Adipocyte (in vitro differentiated cells): ENCODE results near the gene KDM4F.
"Not testable (repeated sequence)": the region's sequence is repeated elsewhere in the genome, so short reads cannot be mapped to it uniquely, and the experiment has no call there.

Experiments
- DNase-seq: peaks from one replicate; pipeline ENCODE4 v3.0.0-alpha.2; 2015; ENCODE audit warnings: low read depth
- H3K27me3 ChIP-seq: replicated peaks from 2 replicates; pipeline ENCODE4 v1.7.0; 2013; ENCODE audit warnings: mild to moderate bottlenecking, low read length, moderate library complexity; ENCODE audit not compliant: control insufficient read depth, insufficient read depth
- H3K36me3 ChIP-seq: 2 replicates; pipeline ENCODE4 v1.7.0; 2013; ENCODE audit warnings: low read length, mild to moderate bottlenecking, moderate library complexity; ENCODE audit not compliant: control insufficient read depth, insufficient read depth, severe bottlenecking
- H3K4me1 ChIP-seq: 2 replicates; pipeline ENCODE4 v1.7.0; 2013; ENCODE audit warnings: mild to moderate bottlenecking, low read length, moderate library complexity; ENCODE audit not compliant: control insufficient read depth, insufficient read depth
- H3K4me3 ChIP-seq: 2 replicates; pipeline ENCODE4 v1.7.0; 2013; ENCODE audit warnings: mild to moderate bottlenecking, low read length, moderate library complexity
- H3K9ac ChIP-seq: 2 replicates; pipeline ENCODE4 v1.7.0; 2013; ENCODE audit warnings: mild to moderate bottlenecking, low read length, moderate library complexity
- H3K9me3 ChIP-seq: 2 replicates; pipeline ENCODE4 v1.7.0; 2013; ENCODE audit warnings: mild to moderate bottlenecking, low read length, moderate library complexity; ENCODE audit not compliant: control insufficient read depth

KDM4F gene

GRCh38 chr11:95037356-95038035 lies 11.7 kb upstream of the KDM4F start:
- H3K36me3 ChIP-seq, H3K4me1 ChIP-seq, H3K9ac ChIP-seq, DNase-seq, H3K9me3 ChIP-seq: not testable (repeated sequence)
- Histone ChIP-seq H3K4me3 (peak overlapping the region; percentile 58), H3K27me3 (peaks cover 13% of the 10 kb centered on the region)

- H3K4me3 ChIP-seq, result no peak overlapping the region
- no peak for DNase-seq
- H3K9me3 ChIP-seq, result no peaks in the 10 kb centered on the region
- no peak overlapping the region for H3K9ac ChIP-seq
- H3K27me3 ChIP-seq, result peaks cover 44% of the 10 kb centered on the region
- H3K36me3 ChIP-seq, result no peaks in the 10 kb centered on the region
- no peaks in the 10 kb centered on the region for H3K4me1 ChIP-seq
These were observed 7.0 kb upstream of the KDM4F start for GRCh38 chr11:95042239-95042638.

- Histone ChIP-seq H3K4me1 (no peaks in the 10 kb centered on the region), H3K27me3 (peaks cover 44% of the 10 kb centered on the region), H3K9me3 (no peaks in the 10 kb centered on the region), H3K4me3 (no peak overlapping the region), H3K9ac (no peak overlapping the region), H3K36me3 (no peaks in the 10 kb centered on the region)
- DNase-seq, result no peak
These were observed 6.3 kb upstream of the KDM4F start for GRCh38 chr11:95042906-95043305.

- Histone ChIP-seq H3K4me3 (no peak overlapping the region), H3K9ac (no peak overlapping the region), H3K36me3 (no peaks in the 10 kb centered on the region), H3K4me1 (no peaks in the 10 kb centered on the region), H3K27me3 (peaks cover 44% of the 10 kb centered on the region), H3K9me3 (no peaks in the 10 kb centered on the region)
- no peak for DNase-seq
These were observed 5.2 kb upstream of the KDM4F start for GRCh38 chr11:95044010-95044409.

- Histone ChIP-seq H3K9ac (no peak overlapping the region), H3K4me3 (no peak overlapping the region), H3K9me3 (no peaks in the 10 kb centered on the region), H3K36me3 (no peaks in the 10 kb centered on the region), H3K4me1 (no peaks in the 10 kb centered on the region), H3K27me3 (peaks cover 44% of the 10 kb centered on the region)
- DNase-seq, result no peak
These were observed 3.4 kb upstream of the KDM4F start for GRCh38 chr11:95045812-95046211.

GRCh38 chr11:95050595-95051202 lies 1.5 kb downstream of the KDM4F start:
- Histone ChIP-seq H3K4me1 (peaks cover 6% of the 10 kb centered on the region), H3K36me3 (no peaks in the 10 kb centered on the region), H3K4me3 (no peak overlapping the region), H3K9me3 (no peaks in the 10 kb centered on the region), H3K27me3 (peaks cover 30% of the 10 kb centered on the region), H3K9ac (no peak overlapping the region)
- no peak for DNase-seq

- H3K27me3 ChIP-seq, result peaks cover 29% of the 10 kb centered on the region
- no peak overlapping the region for H3K9ac ChIP-seq
- H3K4me3 ChIP-seq, result no peak overlapping the region
- no peaks in the 10 kb centered on the region for H3K9me3 ChIP-seq
- peaks cover 6% of the 10 kb centered on the region for H3K4me1 ChIP-seq
- no peaks in the 10 kb centered on the region for H3K36me3 ChIP-seq
- no peak for DNase-seq
These were observed 5.1 kb downstream of the KDM4F start for GRCh38 chr11:95054356-95054755.

GRCh38 chr11:95055283-95055897 lies 6.2 kb downstream of the KDM4F start:
- Histone ChIP-seq H3K27me3 (peaks cover 28% of the 10 kb centered on the region), H3K4me3 (no peak overlapping the region), H3K4me1 (peaks cover 6% of the 10 kb centered on the region), H3K9ac (no peak overlapping the region), H3K36me3 (no peaks in the 10 kb centered on the region), H3K9me3 (no peaks in the 10 kb centered on the region)
- no peak for DNase-seq

- no peak for DNase-seq
- Histone ChIP-seq H3K4me3 (no peak overlapping the region), H3K4me1 (no peaks in the 10 kb centered on the region), H3K36me3 (no peaks in the 10 kb centered on the region), H3K27me3 (peaks cover 26% of the 10 kb centered on the region), H3K9me3 (no peaks in the 10 kb centered on the region), H3K9ac (no peak overlapping the region)
These were observed 8.7 kb downstream of the KDM4F start for GRCh38 chr11:95057959-95058358.

GRCh38 chr11:95058621-95059020 lies 9.4 kb downstream of the KDM4F start:
- Histone ChIP-seq H3K27me3 (peaks cover 20% of the 10 kb centered on the region), H3K4me3 (no peak overlapping the region), H3K4me1 (no peaks in the 10 kb centered on the region), H3K9ac (no peak overlapping the region), H3K9me3 (no peaks in the 10 kb centered on the region), H3K36me3 (no peaks in the 10 kb centered on the region)
- DNase-seq, result no peak

- Histone ChIP-seq H3K9ac (no peak overlapping the region), H3K9me3 (no peaks in the 10 kb centered on the region), H3K36me3 (no peaks in the 10 kb centered on the region), H3K27me3 (peaks cover 16% of the 10 kb centered on the region), H3K4me1 (no peaks in the 10 kb centered on the region), H3K4me3 (no peak overlapping the region)
- no peak for DNase-seq
These were observed 9.8 kb downstream of the KDM4F start for GRCh38 chr11:95059046-95059445.
